Prostate gland (tissue), 2 donors: ENCODE measurements around the gene RSAD2. TPM values are rescaled to one million over a fixed set of nuclear protein-coding genes. Genes with fewer than 3 reads are reported as not detected.

Experiments
- DNase-seq: peaks from one replicate; pipeline ENCODE4 v3.0.0-alpha.2; 2019; ENCODE audit warnings: low spot score
- H3K27ac ChIP-seq, 2 donors: fragments of 200-600 bp; sonication (generic); 2 replicates each; pipeline ENCODE4 v1.5.1; 2017 to 2019
- H3K27me3 ChIP-seq: fragments of 200-600 bp; sonication (generic); replicated peaks from 2 replicates; pipeline ENCODE4 v1.5.1; 2019; ENCODE audit not compliant: insufficient read depth
- H3K36me3 ChIP-seq, 2 donors: fragments of 200-600 bp; sonication (generic); 1 replicate in 1 of 2; 2 replicates in 1 of 2; pipeline versions ENCODE4 v1.5.1 to v1.8.1; 2017 to 2019
- H3K4me1 ChIP-seq: fragments of 200-600 bp; sonication (generic); replicated peaks from 2 replicates; pipeline ENCODE4 v1.5.1; 2019
- H3K4me3 ChIP-seq, 2 donors: fragments of 200-600 bp; sonication (generic); 2 replicates each; pipeline ENCODE4 v1.5.1; 2017 to 2019
- H3K9me3 ChIP-seq: fragments of 200-600 bp; sonication (generic); 2 replicates; pipeline ENCODE4 v1.5.1; 2017
- POLR2A ChIP-seq: fragments of 450-650 bp; IDR thresholded peaks from one replicate; pipeline ENCODE4 v1.6.1; 2016; ENCODE audit warnings: antibody characterized with exemption, mild to moderate bottlenecking
- POLR2AphosphoS5 ChIP-seq: sonication (generic); formaldehyde crosslinking; IDR thresholded peaks from one replicate; pipeline ENCODE4 v1.6.1; 2017; ENCODE audit warnings: antibody characterized with exemption
- WGBS: methylation state at CpG from one replicate; pipeline ENCODE4 v1.1.5; 2018; 5-methylcytosine and 5-hydroxymethylcytosine counted together
- intact Hi-C: fragments of 100-400 bp; cut with DNase I; formaldehyde crosslinking; loops from one replicate; pipeline ENCODE4 v1.14.2; 2022
- total RNA-seq, 2 donors: library from RNA; depleted of rRNA; stranded (reverse); fragments of >200 nt; gene quantifications; one replicate each; pipeline ENCODE4 v1.1.0, GENCODE V29; 2016
- TF ChIP-seq, protein P1 (sequence below), 4 experiments: fragments of 200-600 bp in 2 of 4; fragments of 450-650 bp in 2 of 4; sonication (generic) in 2 of 4; IDR thresholded peaks; 1 replicate in 3 of 4; 2 replicates in 1 of 4; pipeline ENCODE4 v1.5.1; 2016 to 2019; ENCODE audit warnings: antibody characterized with exemption in 4 of 4, mild to moderate bottlenecking in 2 of 4, moderate library complexity in 2 of 4

The RSAD2 gene
- total RNA-seq, 2 donors from 2014 or later, result 3.3 to 8.3 TPM

DNA sequence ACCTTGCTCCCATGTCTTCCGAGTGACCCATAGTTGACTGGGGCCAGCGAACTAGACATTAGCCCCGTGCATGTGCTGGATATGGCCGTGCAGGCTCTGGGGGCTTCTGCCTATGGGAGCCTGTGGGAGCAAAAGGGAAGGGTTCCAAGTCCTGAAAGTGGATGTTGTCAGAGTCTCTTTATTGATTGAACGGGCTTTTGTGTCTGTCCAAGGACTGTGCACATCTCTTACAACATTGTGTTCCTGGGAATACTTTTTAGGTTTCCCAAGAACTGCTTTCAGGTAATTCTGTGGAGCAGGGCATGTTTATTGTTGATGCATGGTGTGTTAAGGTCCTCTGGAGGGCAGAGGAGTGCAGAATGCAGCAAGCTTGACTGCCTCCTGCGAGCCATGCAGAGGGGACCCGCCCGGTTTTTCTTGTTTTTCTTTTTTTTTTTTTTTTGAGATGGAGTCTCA, 44.7 kb downstream of the RSAD2 start:
- Histone ChIP-seq H3K9me3 (no peaks in the 10 kb centered on the region), H3K36me3 (no peaks in the 10 kb centered on the region), H3K27ac (no peak overlapping the region), H3K27me3 (no peaks in the 10 kb centered on the region), H3K4me1 (peaks cover 4% of the 10 kb centered on the region), H3K4me3 (no peak overlapping the region)
- TF ChIP-seq POLR2A (no peak), POLR2AphosphoS5 (peak; percentile 42)
- TF ChIP-seq, protein P1, sequence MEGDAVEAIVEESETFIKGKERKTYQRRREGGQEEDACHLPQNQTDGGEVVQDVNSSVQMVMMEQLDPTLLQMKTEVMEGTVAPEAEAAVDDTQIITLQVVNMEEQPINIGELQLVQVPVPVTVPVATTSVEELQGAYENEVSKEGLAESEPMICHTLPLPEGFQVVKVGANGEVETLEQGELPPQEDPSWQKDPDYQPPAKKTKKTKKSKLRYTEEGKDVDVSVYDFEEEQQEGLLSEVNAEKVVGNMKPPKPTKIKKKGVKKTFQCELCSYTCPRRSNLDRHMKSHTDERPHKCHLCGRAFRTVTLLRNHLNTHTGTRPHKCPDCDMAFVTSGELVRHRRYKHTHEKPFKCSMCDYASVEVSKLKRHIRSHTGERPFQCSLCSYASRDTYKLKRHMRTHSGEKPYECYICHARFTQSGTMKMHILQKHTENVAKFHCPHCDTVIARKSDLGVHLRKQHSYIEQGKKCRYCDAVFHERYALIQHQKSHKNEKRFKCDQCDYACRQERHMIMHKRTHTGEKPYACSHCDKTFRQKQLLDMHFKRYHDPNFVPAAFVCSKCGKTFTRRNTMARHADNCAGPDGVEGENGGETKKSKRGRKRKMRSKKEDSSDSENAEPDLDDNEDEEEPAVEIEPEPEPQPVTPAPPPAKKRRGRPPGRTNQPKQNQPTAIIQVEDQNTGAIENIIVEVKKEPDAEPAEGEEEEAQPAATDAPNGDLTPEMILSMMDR (IDR thresholded peaks at IDR 0.05), result peak in 3 of 4 experiments; percentile 14 to 41 (median 16)
- DNase-seq, result no peak
- WGBS, result 61% methylated on average over 8 of the region's 8 CpGs
- intact Hi-C loops, result loop anchor here (5.0 to 10.0 kb wide), 2 partner anchors 35 to 93 kb away; no protein-coding TSS in a partner anchor

DNA sequence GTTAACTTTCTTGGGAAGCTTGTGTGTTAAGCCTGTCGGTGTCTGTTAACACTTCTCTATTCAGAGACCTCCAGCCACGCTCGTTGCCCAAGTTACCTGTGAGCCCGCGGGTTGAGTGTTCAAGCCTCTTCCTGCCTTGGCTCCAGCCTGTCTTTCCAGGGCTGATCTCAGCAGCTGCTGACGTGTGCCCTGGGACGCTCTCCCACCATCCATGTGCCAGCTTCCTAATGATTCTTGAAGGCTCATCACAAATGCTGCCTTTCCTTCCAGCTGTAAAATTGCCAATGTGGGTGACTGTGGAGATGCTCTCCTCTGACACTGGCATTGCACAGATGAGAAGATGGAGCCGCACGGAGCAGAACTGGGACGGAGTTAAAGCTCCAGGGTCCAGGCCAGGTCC, 45.7 kb downstream of the RSAD2 start:
- no peak overlapping the region for H3K27ac ChIP-seq
- H3K4me3 ChIP-seq, result no peak overlapping the region
- no peaks in the 10 kb centered on the region for H3K27me3 ChIP-seq
- no peaks in the 10 kb centered on the region for H3K36me3 ChIP-seq
- intact Hi-C loops, result loop anchor here (5.0 to 10.0 kb wide), 2 partner anchors 34 to 91 kb away; no protein-coding TSS in a partner anchor
- H3K4me1 ChIP-seq, result peaks cover 7% of the 10 kb centered on the region
- no peak for TF ChIP-seq POLR2AphosphoS5
- no peak for TF ChIP-seq POLR2A
- TF ChIP-seq, protein P1 (IDR thresholded peaks at IDR 0.05), result no peak
- no peak for DNase-seq
- 73% methylated on average over 10 of the region's 10 CpGs for WGBS
- H3K9me3 ChIP-seq, result no peaks in the 10 kb centered on the region

DNA sequence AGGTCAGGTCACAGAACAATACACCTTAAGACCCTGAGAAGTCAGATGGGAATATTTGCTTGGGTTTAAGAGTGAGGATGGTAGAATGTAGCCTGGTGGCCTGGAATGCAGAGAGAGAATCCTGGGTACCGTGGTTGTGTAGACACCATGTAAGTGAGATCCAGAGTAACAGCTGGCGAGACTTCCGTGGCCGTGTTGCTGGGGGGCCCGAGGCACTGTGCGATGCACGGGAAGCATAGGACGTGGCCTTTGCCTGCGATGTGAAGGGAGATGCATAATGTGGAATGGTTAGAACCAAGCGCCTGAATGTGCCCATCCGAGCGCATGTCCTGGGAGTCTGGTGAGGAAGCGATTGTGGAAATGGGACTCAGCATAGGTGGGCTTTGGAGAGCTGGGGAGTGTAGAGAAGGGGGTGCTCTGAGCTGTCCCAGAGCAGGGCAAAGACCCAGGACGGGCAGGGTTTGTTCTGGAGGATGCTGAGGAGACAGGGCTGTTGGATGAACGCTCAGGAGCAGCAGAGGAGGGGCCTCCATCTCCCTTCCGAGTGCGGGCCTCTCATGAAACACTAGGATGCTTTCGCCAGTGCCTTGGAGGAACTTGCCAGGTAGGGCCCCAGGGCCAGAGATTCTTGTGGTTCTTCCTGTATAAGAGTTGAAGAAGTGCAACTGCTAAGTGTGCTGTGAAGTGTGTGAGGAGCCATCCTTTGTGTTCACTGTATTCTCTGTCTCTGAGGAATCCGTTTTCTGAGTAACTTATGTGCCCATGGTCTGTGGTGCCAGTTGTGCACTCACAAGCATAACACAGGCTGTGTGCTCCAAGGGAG, 46.7 kb downstream of the RSAD2 start:
- intact Hi-C loops, result loop anchor here (5.0 to 10.0 kb wide), 2 partner anchors 33 to 90 kb away; no protein-coding TSS in a partner anchor
- Histone ChIP-seq H3K9me3 (no peaks in the 10 kb centered on the region), H3K4me3 (no peak overlapping the region), H3K27me3 (no peaks in the 10 kb centered on the region), H3K4me1 (peaks cover 7% of the 10 kb centered on the region), H3K36me3 (no peaks in the 10 kb centered on the region), H3K27ac (no peak overlapping the region)
- TF ChIP-seq, protein P1 (IDR thresholded peaks at IDR 0.05), result no peak
- no peak for TF ChIP-seq POLR2A
- no peak for TF ChIP-seq POLR2AphosphoS5
- DNase-seq, result no peak
- WGBS, result 89% methylated on average over 19 of the region's 19 CpGs

DNA sequence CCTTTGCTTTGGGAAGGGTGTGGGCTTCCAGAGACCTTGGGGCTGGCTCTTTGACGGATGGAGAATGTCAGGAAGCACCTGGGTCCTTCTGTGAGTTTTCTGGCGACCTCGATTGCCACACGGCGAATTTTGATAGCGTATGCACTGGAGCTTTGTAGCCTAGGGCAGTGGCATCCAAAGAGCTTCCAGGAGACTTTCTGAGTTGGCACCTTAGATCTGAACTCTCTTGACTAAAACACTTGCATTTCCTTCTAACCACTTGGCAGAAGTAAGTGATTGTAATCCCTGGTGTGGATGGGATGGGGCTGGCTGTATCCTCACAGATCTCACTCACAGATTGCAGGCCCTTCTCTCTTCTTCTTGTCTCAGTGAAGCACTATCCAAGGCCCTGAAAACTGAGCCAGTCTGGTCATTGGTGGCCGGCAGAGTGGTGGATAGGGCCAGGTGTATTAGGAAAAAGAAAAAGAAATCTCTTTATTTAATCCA, 47.4 kb downstream of the RSAD2 start:
- WGBS, result 66% methylated on average over 7 of the region's 7 CpGs
- TF ChIP-seq POLR2A, result no peak
- no peak for TF ChIP-seq POLR2AphosphoS5
- TF ChIP-seq, protein P1 (IDR thresholded peaks at IDR 0.05), result no peak
- no peak overlapping the region for H3K4me3 ChIP-seq
- no peaks in the 10 kb centered on the region for H3K36me3 ChIP-seq
- no peak overlapping the region for H3K27ac ChIP-seq
- intact Hi-C loops, result loop anchor here (5.0 to 10.0 kb wide), 2 partner anchors 32 to 90 kb away; no protein-coding TSS in a partner anchor
- peaks cover 7% of the 10 kb centered on the region for H3K4me1 ChIP-seq
- no peaks in the 10 kb centered on the region for H3K27me3 ChIP-seq
- no peaks in the 10 kb centered on the region for H3K9me3 ChIP-seq
- DNase-seq, result no peak
